ENCODE results near the gene GPC2. TPM values are rescaled to one million over a fixed set of nuclear protein-coding genes. Genes with fewer than 3 reads are reported as not detected.
"Not testable (repeated sequence)": the region's sequence is repeated elsewhere in the genome, so short reads cannot be mapped to it uniquely, and the experiment has no call there.

The GPC2 gene
- total RNA-seq, 1 donor, result 1.4 TPM

- no peak overlapping the region for H2AFZ ChIP-seq (ENCODE audit: low read length)
- H3K4me3 ChIP-seq (ENCODE audit: insufficient read depth, low read length), result no peak overlapping the region
- H3K4me2 ChIP-seq (ENCODE audit: insufficient read depth, low read length), result no peak overlapping the region
- H3K79me2 ChIP-seq (ENCODE audit: insufficient read depth, low read length), result no peaks in the 10 kb centered on the region
- H3K9me3 ChIP-seq (ENCODE audit: low read depth, low read length), result no peaks in the 10 kb centered on the region
- H3K4me1 ChIP-seq (ENCODE audit: insufficient read depth, low read length), result no peaks in the 10 kb centered on the region
- TF ChIP-seq CTCF (IDR thresholded peaks at IDR 0.05; ENCODE audit: extremely low read depth, low read depth, low read length), result no peak
- peaks cover 19% of the 10 kb centered on the region for H3K27me3 ChIP-seq (ENCODE audit: insufficient read depth, low read length)
- DNase-seq (ENCODE audit: insufficient read length, low spot score, missing footprints), result no peak
- H3K36me3 ChIP-seq (ENCODE audit: insufficient read depth, low read length), result no peaks in the 10 kb centered on the region
- H4K20me1 ChIP-seq (ENCODE audit: insufficient read depth, low read length), result no peaks in the 10 kb centered on the region
- H3K27ac ChIP-seq (ENCODE audit: low read depth, low read length), result no peak overlapping the region
Measured at GRCh38 chr7:100198266-100198665, 21.1 kb upstream of the GPC2 start.

GRCh38 chr7:100195901-100196322, 18.7 kb upstream of the GPC2 start:
- not testable (repeated sequence) for H2AFZ ChIP-seq (ENCODE audit: low read length); H3K4me2 ChIP-seq (ENCODE audit: insufficient read depth, low read length); H3K79me2 ChIP-seq (ENCODE audit: insufficient read depth, low read length); DNase-seq (ENCODE audit: insufficient read length, low spot score, missing footprints); H3K4me3 ChIP-seq (ENCODE audit: insufficient read depth, low read length); H4K20me1 ChIP-seq (ENCODE audit: insufficient read depth, low read length); H3K27me3 ChIP-seq (ENCODE audit: insufficient read depth, low read length); H3K9me3 ChIP-seq (ENCODE audit: low read depth, low read length); H3K36me3 ChIP-seq (ENCODE audit: insufficient read depth, low read length); H3K27ac ChIP-seq (ENCODE audit: low read depth, low read length)
- peaks cover 11% of the 10 kb centered on the region for H3K4me1 ChIP-seq (ENCODE audit: insufficient read depth, low read length)

GRCh38 chr7:100195222-100195621, 18.0 kb upstream of the GPC2 start:
- H3K27ac ChIP-seq (ENCODE audit: low read depth, low read length), result no peak overlapping the region
- H2AFZ ChIP-seq (ENCODE audit: low read length), result no peak overlapping the region
- no peaks in the 10 kb centered on the region for H3K79me2 ChIP-seq (ENCODE audit: insufficient read depth, low read length)
- no peak overlapping the region for H3K4me2 ChIP-seq (ENCODE audit: insufficient read depth, low read length)
- no peak for TF ChIP-seq CTCF (IDR thresholded peaks at IDR 0.05; ENCODE audit: extremely low read depth, low read depth, low read length)
- H3K9me3 ChIP-seq (ENCODE audit: low read depth, low read length), result no peaks in the 10 kb centered on the region
- no peak overlapping the region for H3K4me3 ChIP-seq (ENCODE audit: insufficient read depth, low read length)
- no peaks in the 10 kb centered on the region for H4K20me1 ChIP-seq (ENCODE audit: insufficient read depth, low read length)
- peaks cover 6% of the 10 kb centered on the region for H3K27me3 ChIP-seq (ENCODE audit: insufficient read depth, low read length)
- H3K4me1 ChIP-seq (ENCODE audit: insufficient read depth, low read length), result peaks cover 12% of the 10 kb centered on the region
- H3K36me3 ChIP-seq (ENCODE audit: insufficient read depth, low read length), result no peaks in the 10 kb centered on the region
- no peak for DNase-seq (ENCODE audit: insufficient read length, low spot score, missing footprints)

- Histone ChIP-seq H3K27me3 (ENCODE audit: insufficient read depth, low read length) (no peaks in the 10 kb centered on the region), H3K9me3 (ENCODE audit: low read depth, low read length) (no peaks in the 10 kb centered on the region), H3K36me3 (ENCODE audit: insufficient read depth, low read length) (no peaks in the 10 kb centered on the region), H3K27ac (ENCODE audit: low read depth, low read length) (no peak overlapping the region), H3K79me2 (ENCODE audit: insufficient read depth, low read length) (no peaks in the 10 kb centered on the region), H3K4me3 (ENCODE audit: insufficient read depth, low read length) (no peak overlapping the region), H3K4me2 (ENCODE audit: insufficient read depth, low read length) (no peak overlapping the region), H2AFZ (ENCODE audit: low read length) (no peak overlapping the region), H3K4me1 (ENCODE audit: insufficient read depth, low read length) (peaks cover 13% of the 10 kb centered on the region), H4K20me1 (ENCODE audit: insufficient read depth, low read length) (no peaks in the 10 kb centered on the region)
- no peak for DNase-seq (ENCODE audit: insufficient read length, low spot score, missing footprints)
- TF ChIP-seq CTCF (IDR thresholded peaks at IDR 0.05; ENCODE audit: extremely low read depth, low read depth, low read length), result no peak
Measured at GRCh38 chr7:100192969-100193368, 15.8 kb upstream of the GPC2 start.

GRCh38 chr7:100192281-100192862, 15.2 kb upstream of the GPC2 start:
- H3K4me3 ChIP-seq (ENCODE audit: insufficient read depth, low read length); H4K20me1 ChIP-seq (ENCODE audit: insufficient read depth, low read length); H3K27me3 ChIP-seq (ENCODE audit: insufficient read depth, low read length); H3K79me2 ChIP-seq (ENCODE audit: insufficient read depth, low read length); H3K4me2 ChIP-seq (ENCODE audit: insufficient read depth, low read length); H3K9me3 ChIP-seq (ENCODE audit: low read depth, low read length); H2AFZ ChIP-seq (ENCODE audit: low read length); DNase-seq (ENCODE audit: insufficient read length, low spot score, missing footprints); H3K36me3 ChIP-seq (ENCODE audit: insufficient read depth, low read length); H3K27ac ChIP-seq (ENCODE audit: low read depth, low read length): not testable (repeated sequence)
- H3K4me1 ChIP-seq (ENCODE audit: insufficient read depth, low read length), result peaks cover 13% of the 10 kb centered on the region

Data from osteoblast (primary cell).